Ecto neural progenitor cell (in vitro differentiated cells): ENCODE data around the gene TRIM54.

Source experiments
- DNase-seq: peaks from one replicate; pipeline ENCODE4 v3.0.0-alpha.2; 2018; ENCODE audit warnings: low spot score

The TRIM54 gene

DNA sequence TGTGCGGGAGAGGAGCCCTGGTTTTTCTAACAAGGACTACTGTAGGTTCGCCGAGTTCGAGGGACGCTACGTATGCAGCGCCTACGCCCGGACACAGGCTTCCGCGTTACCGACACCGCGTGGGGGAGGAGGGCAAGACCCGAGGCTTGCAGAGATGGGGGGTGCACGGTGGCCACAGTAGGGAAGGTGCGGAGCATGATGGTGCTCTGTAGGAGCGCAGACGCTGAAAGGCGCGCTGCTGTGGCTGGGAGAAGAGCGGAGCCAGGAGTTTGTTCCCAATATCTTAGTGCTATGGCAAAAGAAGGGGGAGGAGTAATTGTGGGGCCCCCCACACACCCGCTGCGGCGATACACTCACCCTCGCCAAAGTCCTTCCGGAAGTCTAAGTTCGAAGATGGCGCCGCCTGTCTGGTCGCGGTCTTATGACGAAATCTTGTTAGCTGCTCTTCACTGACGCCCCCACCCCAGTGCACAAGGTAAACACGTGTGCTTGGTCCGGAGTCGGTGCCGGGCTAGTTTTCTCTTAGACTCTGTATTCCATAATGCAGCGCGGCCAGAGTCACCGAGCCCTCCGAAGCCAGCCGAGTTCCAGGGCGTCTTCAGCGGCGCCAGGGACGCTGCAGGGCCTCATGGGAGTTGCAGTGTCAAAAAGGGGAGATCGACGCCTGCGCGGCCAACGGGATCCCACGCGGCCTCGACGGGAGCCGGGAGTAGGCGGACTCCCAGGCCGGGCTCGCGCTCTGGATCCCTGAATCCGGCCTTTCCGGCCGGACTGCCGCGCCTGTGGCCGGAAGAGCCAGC is 74.4 kb downstream of the TRIM54 start, which contains the start of gene GTF3C2:
Gene GTF3C2, minus strand, starts transcription at position 383 of the 800 bp plus-strand sequence. CDS start 13,210 bp downstream, outside the sequence.
- peak; percentile 97 for DNase-seq
